A673 (cell line): Measurements from ENCODE around the gene MTERF4. TPM values are rescaled to one million over a fixed set of nuclear protein-coding genes. Genes with fewer than 3 reads are reported as not detected.

Source experiments
- BruUV-seq: library from RNA; stranded (reverse); fragments of 400-500 nt; replicated peaks from 2 replicates; lab custom pipeline; 2021; lab: Mats Ljungman, UMichigan
- CTCF ChIA-PET: fragments of 300-600 bp; sonication (Branson Sonifier 250); formaldehyde crosslinking; loops from one replicate; lab custom pipeline; 2022; ENCODE audit warnings: antibody characterized with exemption; lab: Charles Lee
- POLR2A ChIA-PET: fragments of 300-600 bp; sonication (Branson Sonifier 250); formaldehyde crosslinking; loops from one replicate; lab custom pipeline; 2022; ENCODE audit warnings: antibody characterized with exemption; ENCODE audit not compliant: low non-redundant PET; lab: Charles Lee
- DNase-seq: peaks from one replicate; pipeline ENCODE4 v3.0.0-alpha.2; 2015; ENCODE audit warnings: low spot score
- H3K27ac ChIP-seq: fragments of 200-600 bp; sonication (generic); 2 replicates; pipeline ENCODE4 v1.5.1; 2016; ENCODE audit warnings: mixed run types, low read depth, mild to moderate bottlenecking, mixed read lengths, antibody characterized with exemption, low read length; ENCODE audit not compliant: poor library complexity, severe bottlenecking
- H3K27me3 ChIP-seq: fragments of 200-600 bp; sonication (generic); replicated peaks from 2 replicates; pipeline ENCODE4 v1.6.1; 2017; ENCODE audit warnings: mixed run types, low read depth, mild to moderate bottlenecking, mixed read lengths, antibody characterized with exemption, low read length; ENCODE audit not compliant: insufficient read depth, poor library complexity
- H3K36me3 ChIP-seq: fragments of 200-600 bp; sonication (generic); 2 replicates; pipeline ENCODE4 v1.6.1; 2016; ENCODE audit warnings: mixed run types, mild to moderate bottlenecking, mixed read lengths, antibody characterized with exemption, low read length; ENCODE audit not compliant: insufficient read depth, poor library complexity, severe bottlenecking
- H3K4me1 ChIP-seq: fragments of 200-600 bp; sonication (generic); 2 replicates; pipeline ENCODE4 v1.6.1; 2017; ENCODE audit warnings: mixed run types, mild to moderate bottlenecking, mixed read lengths, antibody characterized with exemption, low read length; ENCODE audit not compliant: insufficient read depth, poor library complexity, severe bottlenecking
- H3K4me3 ChIP-seq: fragments of 200-600 bp; sonication (generic); 2 replicates; pipeline ENCODE4 v1.5.1; 2016; ENCODE audit warnings: low read depth, mixed run types, mild to moderate bottlenecking, mixed read lengths, low read length; ENCODE audit not compliant: poor library complexity, severe bottlenecking
- H3K9me3 ChIP-seq: fragments of 200-600 bp; sonication (generic); 2 replicates; pipeline ENCODE4 v1.6.1; 2016; ENCODE audit warnings: mixed run types, low read depth, mild to moderate bottlenecking, mixed read lengths, antibody characterized with exemption, low read length; ENCODE audit not compliant: poor library complexity, severe bottlenecking
- CTCF ChIP-seq: fragments of 300-800, 200-600 bp; sonication (generic); conservative IDR thresholded peaks from 2 replicates; pipeline ENCODE4 v1.5.1; 2017; ENCODE audit warnings: low read depth, mild to moderate bottlenecking, antibody characterized with exemption, low read length, moderate library complexity, mixed read lengths
- EZH2 ChIP-seq: fragments of 200-600 bp; sonication (generic); IDR thresholded peaks from 2 replicates; pipeline ENCODE4 v1.6.1; 2017; ENCODE audit warnings: borderline replicate concordance, low read depth, mild to moderate bottlenecking, mixed read lengths, antibody characterized with exemption, low read length; ENCODE audit not compliant: poor library complexity, severe bottlenecking
- intact Hi-C: fragments of 100-400 bp; cut with micrococcal nuclease; formaldehyde crosslinking; loops from one replicate; pipeline ENCODE4 v1.10.0; 2022; ENCODE audit not compliant: unreplicated experiment
- total RNA-seq: library from RNA; stranded (reverse); gene quantifications from 2 replicates; pipeline ENCODE4 v1.2.3, GENCODE V29; 2021

Gene MTERF4
- total RNA-seq, 1 experiment from 2014 or later, result 39.8 TPM

- TF ChIP-seq CTCF (no peak), EZH2 (no peak)
- no peak for DNase-seq
- no peaks in the 10 kb centered on the region for H3K9me3 ChIP-seq
- H3K27me3 ChIP-seq, result no peaks in the 10 kb centered on the region
- H3K4me1 ChIP-seq, result no peaks in the 10 kb centered on the region
- BruUV-seq, result no TSS peak
- ChIA-PET CTCF (no interaction called here), POLR2A (no interaction called here)
- intact Hi-C loops, result no loop called here
- H3K36me3 ChIP-seq, result peaks cover 21% of the 10 kb centered on the region
- H3K4me3 ChIP-seq, result no peak overlapping the region
- H3K27ac ChIP-seq, result no peak overlapping the region
These were observed 38.4 kb upstream of the MTERF4 start for GRCh38 chr2:241140445-241140840.

- Histone ChIP-seq H3K4me1 (no peaks in the 10 kb centered on the region), H3K4me3 (no peak overlapping the region), H3K27me3 (no peaks in the 10 kb centered on the region), H3K27ac (no peak overlapping the region), H3K9me3 (no peaks in the 10 kb centered on the region), H3K36me3 (peaks cover 24% of the 10 kb centered on the region)
- intact Hi-C loops, result no loop called here
- no peak for TF ChIP-seq CTCF
- TF ChIP-seq EZH2, result no peak
- no TSS peak for BruUV-seq
- no peak for DNase-seq
- ChIA-PET CTCF (no interaction called here), POLR2A (no interaction called here)
These were observed 37.7 kb upstream of the MTERF4 start for GRCh38 chr2:241139531-241140444.

- H3K4me3 ChIP-seq, result no peak overlapping the region
- peaks cover 24% of the 10 kb centered on the region for H3K36me3 ChIP-seq
- no peaks in the 10 kb centered on the region for H3K27me3 ChIP-seq
- ChIA-PET CTCF (no interaction called here), POLR2A (no interaction called here)
- TF ChIP-seq CTCF (no peak), EZH2 (no peak)
- H3K9me3 ChIP-seq, result no peaks in the 10 kb centered on the region
- intact Hi-C loops, result no loop called here
- no peak for DNase-seq
- BruUV-seq, result no TSS peak
- H3K27ac ChIP-seq, result no peak overlapping the region
- H3K4me1 ChIP-seq, result no peaks in the 10 kb centered on the region
These were observed 36.4 kb upstream of the MTERF4 start for GRCh38 chr2:241138471-241138870.
